Stimulated activated CD4-positive, alpha-beta T cell treated with anti-CD3 and anti-CD28 coated beads, Interleukin-1b, Interleukin-23, amount 100 ng/mL, for 24 hours (primary cell): ENCODE results near the gene PHF14.
A peak's percentile ranks its signal among the peaks of the same experiment; 100 is the strongest.
"Not testable (repeated sequence)": the region's sequence is repeated elsewhere in the genome, so short reads cannot be mapped to it uniquely, and the experiment has no call there.

Source experiments
- DNase-seq, 4 experiments: peaks; one replicate each; pipeline ENCODE4 v3.0.0-alpha.2; 2020; ENCODE audit warnings: low read depth in 4 of 4, low spot score in 1 of 4

Gene PHF14, protein sequence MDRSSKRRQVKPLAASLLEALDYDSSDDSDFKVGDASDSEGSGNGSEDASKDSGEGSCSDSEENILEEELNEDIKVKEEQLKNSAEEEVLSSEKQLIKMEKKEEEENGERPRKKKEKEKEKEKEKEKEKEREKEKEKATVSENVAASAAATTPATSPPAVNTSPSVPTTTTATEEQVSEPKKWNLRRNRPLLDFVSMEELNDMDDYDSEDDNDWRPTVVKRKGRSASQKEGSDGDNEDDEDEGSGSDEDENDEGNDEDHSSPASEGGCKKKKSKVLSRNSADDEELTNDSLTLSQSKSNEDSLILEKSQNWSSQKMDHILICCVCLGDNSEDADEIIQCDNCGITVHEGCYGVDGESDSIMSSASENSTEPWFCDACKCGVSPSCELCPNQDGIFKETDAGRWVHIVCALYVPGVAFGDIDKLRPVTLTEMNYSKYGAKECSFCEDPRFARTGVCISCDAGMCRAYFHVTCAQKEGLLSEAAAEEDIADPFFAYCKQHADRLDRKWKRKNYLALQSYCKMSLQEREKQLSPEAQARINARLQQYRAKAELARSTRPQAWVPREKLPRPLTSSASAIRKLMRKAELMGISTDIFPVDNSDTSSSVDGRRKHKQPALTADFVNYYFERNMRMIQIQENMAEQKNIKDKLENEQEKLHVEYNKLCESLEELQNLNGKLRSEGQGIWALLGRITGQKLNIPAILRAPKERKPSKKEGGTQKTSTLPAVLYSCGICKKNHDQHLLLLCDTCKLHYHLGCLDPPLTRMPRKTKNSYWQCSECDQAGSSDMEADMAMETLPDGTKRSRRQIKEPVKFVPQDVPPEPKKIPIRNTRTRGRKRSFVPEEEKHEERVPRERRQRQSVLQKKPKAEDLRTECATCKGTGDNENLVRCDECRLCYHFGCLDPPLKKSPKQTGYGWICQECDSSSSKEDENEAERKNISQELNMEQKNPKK

DNA sequence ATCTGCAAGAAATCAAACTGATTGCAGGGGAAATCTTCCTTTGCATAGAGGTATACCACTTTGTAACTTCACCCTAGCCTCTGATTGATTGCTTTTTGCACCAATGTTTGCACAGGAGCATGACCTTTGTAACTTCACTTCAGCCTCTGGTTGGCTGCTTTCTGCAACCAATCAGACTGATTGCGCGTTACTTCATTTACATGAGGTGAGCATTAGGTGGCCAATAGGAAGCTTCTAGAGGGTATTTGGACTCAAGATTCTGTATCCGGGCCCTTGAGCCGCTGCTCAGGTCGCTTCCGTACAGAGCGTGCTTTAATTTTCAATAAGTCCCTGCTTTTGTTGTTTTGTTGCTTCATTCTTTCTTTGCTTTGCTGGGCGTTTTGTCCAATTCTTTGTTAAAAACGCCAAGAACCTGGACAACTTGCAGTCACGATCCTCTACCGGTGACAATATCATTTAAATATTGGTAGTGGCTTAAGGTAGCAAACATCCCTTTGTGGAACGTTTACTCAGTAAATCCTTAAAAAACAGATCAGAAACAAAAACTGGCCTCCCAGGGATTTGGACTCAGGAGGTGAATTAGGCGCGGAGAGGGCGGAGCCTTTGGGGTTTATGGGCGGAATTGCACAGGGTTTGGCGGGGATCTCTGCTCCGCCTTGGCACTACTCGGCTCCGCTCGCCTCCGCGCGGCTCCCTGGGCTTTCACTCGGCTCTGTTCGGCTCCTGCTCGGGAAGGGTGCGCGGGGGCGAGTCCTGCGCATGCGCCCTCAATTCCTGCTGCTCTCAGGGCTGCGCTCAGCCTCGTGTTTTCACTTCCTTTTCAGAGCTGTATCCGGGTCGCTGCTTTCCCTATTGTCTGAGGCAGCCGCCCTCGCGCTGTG, at the start of gene PHF14:
Gene PHF14, plus strand, starts transcription at position 812 of the 881 bp plus-strand sequence. CDS start 452 bp downstream, outside the sequence.
- peak; percentile 80 to 93 (median 86) for DNase-seq

- no peak for DNase-seq
Measured at GRCh38 chr7:10924370-10924769, 49.3 kb upstream of the PHF14 start.

DNA sequence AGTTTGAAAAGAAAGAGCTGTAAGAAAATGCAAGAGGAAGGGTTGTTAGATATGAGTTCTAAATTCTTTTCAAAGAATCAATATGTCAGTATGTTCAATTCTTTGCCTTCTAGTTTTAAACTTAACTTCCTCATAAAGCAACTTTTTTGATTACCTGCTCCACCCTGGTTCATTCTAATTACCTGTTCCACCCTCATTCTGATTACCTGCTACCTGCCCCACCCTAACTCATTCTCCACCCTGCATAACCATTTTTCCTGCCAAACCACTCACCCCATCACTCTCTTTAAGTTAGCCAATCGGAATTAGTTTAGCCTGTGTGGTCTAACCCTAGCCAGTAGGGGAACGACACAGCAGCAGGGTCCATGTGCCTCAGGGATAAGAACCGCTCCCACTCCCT, 45.5 kb upstream of the PHF14 start:
- DNase-seq: not testable (repeated sequence)

GRCh38 chr7:10930551-10930950, 43.1 kb upstream of the PHF14 start:
- no peak for DNase-seq

- DNase-seq: no peak
Measured at GRCh38 chr7:10931161-10931560, 42.5 kb upstream of the PHF14 start.

- DNase-seq: no peak
Measured at GRCh38 chr7:10934292-10934691, 39.4 kb upstream of the PHF14 start.

- no peak for DNase-seq
Measured at GRCh38 chr7:10939237-10939910, 34.3 kb upstream of the PHF14 start.

DNA sequence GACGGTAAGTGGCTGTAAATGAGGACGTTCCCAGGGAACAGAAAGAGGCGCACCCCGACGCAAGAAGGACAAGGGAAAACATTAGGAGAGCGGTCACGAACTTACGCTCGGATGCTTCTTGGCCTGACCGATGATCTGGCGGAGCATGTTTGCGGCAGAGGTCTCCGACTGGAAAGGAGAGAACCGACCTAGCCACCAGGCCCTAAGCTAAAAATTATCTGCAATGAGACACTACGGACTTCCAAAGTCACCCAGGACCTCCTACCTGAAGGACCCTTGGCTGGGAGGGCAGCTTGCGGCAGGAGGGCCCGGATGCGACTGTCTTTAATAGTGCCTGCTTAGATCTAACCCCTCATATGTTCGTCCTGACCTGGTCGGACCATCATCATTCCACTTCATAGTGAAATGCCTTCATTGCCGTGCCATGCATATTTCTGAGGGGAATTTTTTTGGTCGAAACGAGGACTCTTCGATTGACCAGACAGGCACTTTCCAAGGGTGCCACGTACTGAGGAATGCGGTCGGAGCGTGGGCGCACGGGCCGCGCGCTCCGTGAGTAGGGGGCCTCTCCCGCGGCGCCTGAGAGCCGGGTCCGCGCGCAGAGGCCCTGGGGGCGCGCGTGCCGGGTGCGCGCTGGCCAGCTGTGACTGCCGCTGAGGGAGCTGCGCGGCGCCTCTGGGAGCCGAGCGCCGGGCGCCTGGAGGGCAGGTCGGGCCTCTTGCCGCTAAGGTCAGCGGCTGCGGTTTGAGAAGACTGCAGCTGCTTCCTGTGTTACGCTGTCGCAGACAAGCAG, 33.6 kb upstream of the PHF14 start:
- peak; percentile 71 to 81 (median 73) for DNase-seq

DNA sequence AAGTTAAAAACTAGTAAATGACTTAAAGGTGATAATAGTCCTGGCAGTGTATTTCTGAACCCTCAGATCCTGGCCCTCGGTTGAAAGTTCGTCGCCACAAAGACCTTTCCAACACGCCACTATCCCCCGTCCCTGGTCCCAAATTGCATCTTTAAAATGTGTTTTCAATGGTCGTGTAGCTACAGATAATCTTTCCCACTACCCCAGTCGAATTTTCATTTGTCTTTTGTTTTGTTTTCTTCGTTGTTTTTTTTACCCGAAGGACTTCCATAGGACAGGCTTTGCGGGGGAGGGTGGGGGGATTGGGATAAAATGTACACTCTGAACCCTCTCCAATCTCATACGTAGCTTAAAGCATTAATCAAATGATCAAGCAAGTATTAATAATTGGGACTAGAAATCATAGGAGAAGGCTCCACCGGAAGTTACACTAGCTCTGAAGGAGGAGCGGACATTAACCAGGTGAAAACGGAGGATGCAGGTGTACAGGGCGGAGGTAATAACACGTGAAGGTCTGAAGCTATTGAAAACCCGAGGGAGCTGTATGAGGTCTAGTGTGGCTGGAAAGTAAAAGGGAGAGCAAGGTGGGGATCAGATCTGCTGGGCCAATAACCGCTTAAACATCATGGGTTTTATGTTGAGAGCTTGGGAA, 32.8 kb upstream of the PHF14 start:
- no peak for DNase-seq

- DNase-seq: no peak
Measured at GRCh38 chr7:10950494-10950893, 23.2 kb upstream of the PHF14 start.

DNA sequence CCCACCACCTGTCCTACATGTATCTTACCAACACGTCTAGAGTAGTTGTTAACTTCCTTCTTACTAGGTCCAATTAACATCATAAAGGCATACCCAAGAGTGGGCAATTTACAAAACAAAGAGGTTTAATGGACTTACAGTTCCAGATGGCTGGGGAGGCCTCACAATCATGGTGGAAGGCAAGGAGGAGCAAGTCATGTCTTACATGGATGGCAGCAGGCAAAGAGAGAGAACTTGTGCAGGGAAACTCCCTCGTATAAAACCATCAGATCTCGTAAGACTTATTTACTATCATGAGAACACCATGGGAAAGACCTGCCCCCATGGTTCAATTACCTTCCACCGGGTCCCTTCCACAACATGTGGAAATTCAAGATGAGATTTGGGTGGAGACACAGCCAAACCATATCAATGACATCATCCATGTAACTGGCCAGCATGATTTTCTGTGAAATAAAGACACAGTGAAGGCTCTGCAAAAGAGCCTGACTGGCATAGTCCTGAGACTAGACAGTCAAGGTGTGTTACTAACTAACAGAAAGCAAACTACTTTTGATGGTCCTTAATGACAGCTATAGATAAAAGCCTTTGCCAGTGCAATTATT, 22.6 kb upstream of the PHF14 start:
- not testable (repeated sequence) for DNase-seq

GRCh38 chr7:10952588-10952987, 21.1 kb upstream of the PHF14 start:
- DNase-seq: no peak

GRCh38 chr7:10953078-10953750, 20.5 kb upstream of the PHF14 start:
- DNase-seq: not testable (repeated sequence)

- DNase-seq: no peak
Measured at GRCh38 chr7:10956528-10956927, 17.1 kb upstream of the PHF14 start.

GRCh38 chr7:10960242-10960641, 13.4 kb upstream of the PHF14 start:
- DNase-seq: not testable (repeated sequence)

- not testable (repeated sequence) for DNase-seq
Measured at GRCh38 chr7:10965016-10965415, 8.7 kb upstream of the PHF14 start.

- no peak for DNase-seq
Measured at GRCh38 chr7:10972174-10972573, 1.5 kb upstream of the PHF14 start.
